ENCODE measurements around the gene C8G.
A peak's percentile ranks its signal among the peaks of the same experiment; 100 is the strongest.

DNA sequence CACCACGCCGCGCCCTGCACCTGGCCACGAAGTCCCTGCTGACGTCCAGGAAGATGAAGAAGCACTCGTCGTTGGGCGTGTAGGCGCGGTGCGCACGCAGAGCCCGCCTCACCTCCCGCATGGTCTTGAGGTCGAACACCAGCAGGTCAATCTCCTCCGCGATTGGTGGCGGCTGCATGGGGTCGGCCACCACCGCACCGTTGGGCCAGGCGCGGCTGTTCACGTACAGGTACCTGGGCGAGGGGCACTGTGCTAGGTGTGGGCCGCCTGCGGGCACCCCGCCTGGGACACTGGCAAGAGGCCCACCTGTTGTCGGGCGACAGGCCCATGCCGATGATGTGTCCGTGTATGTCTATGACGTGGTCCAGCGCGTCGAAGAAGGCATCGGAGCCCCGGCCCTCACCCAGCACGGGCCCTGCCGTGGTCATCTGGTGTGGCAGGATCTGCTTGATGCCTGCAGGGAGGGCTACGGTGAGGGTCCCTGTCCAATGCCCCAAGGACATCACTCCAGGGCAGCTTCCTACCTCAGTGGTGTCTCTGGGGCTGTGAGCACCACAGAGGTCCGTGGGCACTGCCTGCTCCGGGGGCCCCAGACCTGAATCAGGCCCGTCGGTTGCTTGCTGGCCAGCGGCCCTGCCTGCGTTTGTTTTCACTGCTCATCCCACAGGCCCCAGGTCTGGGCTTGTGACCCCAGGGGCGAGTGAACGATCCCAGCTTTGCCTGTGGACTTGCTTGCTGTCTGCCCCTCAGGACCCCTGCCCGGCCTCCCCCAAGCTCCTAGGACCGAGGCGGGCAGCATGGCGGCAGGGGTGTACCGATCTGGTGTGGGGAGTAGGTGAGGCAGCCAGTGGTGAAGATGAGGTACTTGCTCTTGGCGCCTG lies 3.6 kb upstream of the C8G start:
- TF ChIP-seq NFE2L1 (CRISPR knock-in tag; IDR thresholded peaks at IDR 0.05), result no peak
- TF ChIP-seq, protein P1, sequence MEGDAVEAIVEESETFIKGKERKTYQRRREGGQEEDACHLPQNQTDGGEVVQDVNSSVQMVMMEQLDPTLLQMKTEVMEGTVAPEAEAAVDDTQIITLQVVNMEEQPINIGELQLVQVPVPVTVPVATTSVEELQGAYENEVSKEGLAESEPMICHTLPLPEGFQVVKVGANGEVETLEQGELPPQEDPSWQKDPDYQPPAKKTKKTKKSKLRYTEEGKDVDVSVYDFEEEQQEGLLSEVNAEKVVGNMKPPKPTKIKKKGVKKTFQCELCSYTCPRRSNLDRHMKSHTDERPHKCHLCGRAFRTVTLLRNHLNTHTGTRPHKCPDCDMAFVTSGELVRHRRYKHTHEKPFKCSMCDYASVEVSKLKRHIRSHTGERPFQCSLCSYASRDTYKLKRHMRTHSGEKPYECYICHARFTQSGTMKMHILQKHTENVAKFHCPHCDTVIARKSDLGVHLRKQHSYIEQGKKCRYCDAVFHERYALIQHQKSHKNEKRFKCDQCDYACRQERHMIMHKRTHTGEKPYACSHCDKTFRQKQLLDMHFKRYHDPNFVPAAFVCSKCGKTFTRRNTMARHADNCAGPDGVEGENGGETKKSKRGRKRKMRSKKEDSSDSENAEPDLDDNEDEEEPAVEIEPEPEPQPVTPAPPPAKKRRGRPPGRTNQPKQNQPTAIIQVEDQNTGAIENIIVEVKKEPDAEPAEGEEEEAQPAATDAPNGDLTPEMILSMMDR (IDR thresholded peaks at IDR 0.05), result no peak
- 0 out of 2 replicates have a peak, but pooled peaks have one; percentile 30 for TF ChIP-seq ESRRA (CRISPR knock-in tag; IDR thresholded peaks at IDR 0.05; ENCODE audit: borderline replicate concordance)
- TF ChIP-seq, protein P2, sequence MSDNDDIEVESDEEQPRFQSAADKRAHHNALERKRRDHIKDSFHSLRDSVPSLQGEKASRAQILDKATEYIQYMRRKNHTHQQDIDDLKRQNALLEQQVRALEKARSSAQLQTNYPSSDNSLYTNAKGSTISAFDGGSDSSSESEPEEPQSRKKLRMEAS (CRISPR knock-in tag; IDR thresholded peaks at IDR 0.05), result no peak
- no peak for TF ChIP-seq SP1 (CRISPR knock-in tag; conservative IDR thresholded peaks at IDR 0.05)
- TF ChIP-seq CREB1 (CRISPR knock-in tag; IDR thresholded peaks at IDR 0.05), result no peak
- TF ChIP-seq ATF3 (CRISPR knock-in tag; conservative IDR thresholded peaks at IDR 0.05), result no peak

Measured in WTC11 (cell line).